A673 (cell line): ENCODE data around the gene SENP5. TPM values are rescaled to one million over a fixed set of nuclear protein-coding genes. Genes with fewer than 3 reads are reported as not detected.
"Not testable (repeated sequence)": the region's sequence is repeated elsewhere in the genome, so short reads cannot be mapped to it uniquely, and the experiment has no call there.

Experiments
- BruUV-seq: library from RNA; stranded (reverse); fragments of 400-500 nt; replicated peaks from 2 replicates; lab custom pipeline; 2021; lab: Mats Ljungman, UMichigan
- CTCF ChIA-PET: fragments of 300-600 bp; sonication (Branson Sonifier 250); formaldehyde crosslinking; loops from one replicate; lab custom pipeline; 2022; ENCODE audit warnings: antibody characterized with exemption; lab: Charles Lee
- POLR2A ChIA-PET: fragments of 300-600 bp; sonication (Branson Sonifier 250); formaldehyde crosslinking; loops from one replicate; lab custom pipeline; 2022; ENCODE audit warnings: antibody characterized with exemption; ENCODE audit not compliant: low non-redundant PET; lab: Charles Lee
- DNase-seq: peaks from one replicate; pipeline ENCODE4 v3.0.0-alpha.2; 2015; ENCODE audit warnings: low spot score
- H3K27ac ChIP-seq: fragments of 200-600 bp; sonication (generic); 2 replicates; pipeline ENCODE4 v1.5.1; 2016; ENCODE audit warnings: mixed run types, low read depth, mild to moderate bottlenecking, mixed read lengths, antibody characterized with exemption, low read length; ENCODE audit not compliant: poor library complexity, severe bottlenecking
- H3K27me3 ChIP-seq: fragments of 200-600 bp; sonication (generic); replicated peaks from 2 replicates; pipeline ENCODE4 v1.6.1; 2017; ENCODE audit warnings: mixed run types, low read depth, mild to moderate bottlenecking, mixed read lengths, antibody characterized with exemption, low read length; ENCODE audit not compliant: insufficient read depth, poor library complexity
- H3K36me3 ChIP-seq: fragments of 200-600 bp; sonication (generic); 2 replicates; pipeline ENCODE4 v1.6.1; 2016; ENCODE audit warnings: mixed run types, mild to moderate bottlenecking, mixed read lengths, antibody characterized with exemption, low read length; ENCODE audit not compliant: insufficient read depth, poor library complexity, severe bottlenecking
- H3K4me1 ChIP-seq: fragments of 200-600 bp; sonication (generic); 2 replicates; pipeline ENCODE4 v1.6.1; 2017; ENCODE audit warnings: mixed run types, mild to moderate bottlenecking, mixed read lengths, antibody characterized with exemption, low read length; ENCODE audit not compliant: insufficient read depth, poor library complexity, severe bottlenecking
- H3K4me3 ChIP-seq: fragments of 200-600 bp; sonication (generic); 2 replicates; pipeline ENCODE4 v1.5.1; 2016; ENCODE audit warnings: low read depth, mixed run types, mild to moderate bottlenecking, mixed read lengths, low read length; ENCODE audit not compliant: poor library complexity, severe bottlenecking
- H3K9me3 ChIP-seq: fragments of 200-600 bp; sonication (generic); 2 replicates; pipeline ENCODE4 v1.6.1; 2016; ENCODE audit warnings: mixed run types, low read depth, mild to moderate bottlenecking, mixed read lengths, antibody characterized with exemption, low read length; ENCODE audit not compliant: poor library complexity, severe bottlenecking
- CTCF ChIP-seq: fragments of 300-800, 200-600 bp; sonication (generic); conservative IDR thresholded peaks from 2 replicates; pipeline ENCODE4 v1.5.1; 2017; ENCODE audit warnings: low read depth, mild to moderate bottlenecking, antibody characterized with exemption, low read length, moderate library complexity, mixed read lengths
- EZH2 ChIP-seq: fragments of 200-600 bp; sonication (generic); IDR thresholded peaks from 2 replicates; pipeline ENCODE4 v1.6.1; 2017; ENCODE audit warnings: borderline replicate concordance, low read depth, mild to moderate bottlenecking, mixed read lengths, antibody characterized with exemption, low read length; ENCODE audit not compliant: poor library complexity, severe bottlenecking
- intact Hi-C: fragments of 100-400 bp; cut with micrococcal nuclease; formaldehyde crosslinking; loops from one replicate; pipeline ENCODE4 v1.10.0; 2022; ENCODE audit not compliant: unreplicated experiment
- total RNA-seq: library from RNA; stranded (reverse); gene quantifications from 2 replicates; pipeline ENCODE4 v1.2.3, GENCODE V29; 2021

SENP5 gene
- total RNA-seq, 1 experiment from 2014 or later = 42.2 TPM

GRCh38 chr3:196835086-196835485, 32.6 kb upstream of the SENP5 start:
- intact Hi-C loops = no loop called here
- CTCF ChIA-PET = interaction anchor here (0.6 kb wide), 1 partner anchor 439 kb away, joined by 4 read pairs; no protein-coding TSS in a partner anchor

DNA sequence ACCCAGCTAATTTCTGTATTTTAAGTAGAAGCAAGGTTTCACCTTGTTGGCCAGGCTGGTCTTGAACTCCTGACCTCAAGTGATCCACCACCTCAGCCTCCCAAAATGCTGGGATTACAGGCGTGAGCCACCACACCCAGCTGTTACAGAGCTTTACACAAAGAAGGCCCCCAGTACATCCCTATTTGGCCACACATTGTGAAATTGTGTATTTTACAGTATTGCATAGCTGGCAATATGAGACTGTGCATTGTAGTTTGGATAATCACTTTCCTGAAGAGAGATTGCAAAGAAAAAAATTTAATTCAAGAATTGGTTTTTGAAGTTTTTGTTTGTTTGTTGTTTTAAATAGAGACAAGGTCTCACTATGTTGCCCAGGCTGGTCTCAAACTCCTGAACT, 31.1 kb upstream of the SENP5 start:
- H3K27me3 ChIP-seq, intact Hi-C loops, H3K9me3 ChIP-seq, POLR2A ChIA-PET, CTCF ChIA-PET, BruUV-seq, H3K4me1 ChIP-seq, H3K36me3 ChIP-seq, H3K27ac ChIP-seq, DNase-seq, H3K4me3 ChIP-seq: not testable (repeated sequence)

More at GRCh38 chr3:196835086-196835485, 32.6 kb upstream of the SENP5 start:
- Histone ChIP-seq H3K9me3 (no peaks in the 10 kb centered on the region), H3K4me1 (no peaks in the 10 kb centered on the region), H3K4me3 (no peak overlapping the region), H3K36me3 (peaks cover 9% of the 10 kb centered on the region), H3K27me3 (no peaks in the 10 kb centered on the region), H3K27ac (no peak overlapping the region)
- BruUV-seq = no TSS peak
- DNase-seq = no peak
- POLR2A ChIA-PET = no interaction called here
- TF ChIP-seq EZH2 (no peak), CTCF (no peak)

DNA sequence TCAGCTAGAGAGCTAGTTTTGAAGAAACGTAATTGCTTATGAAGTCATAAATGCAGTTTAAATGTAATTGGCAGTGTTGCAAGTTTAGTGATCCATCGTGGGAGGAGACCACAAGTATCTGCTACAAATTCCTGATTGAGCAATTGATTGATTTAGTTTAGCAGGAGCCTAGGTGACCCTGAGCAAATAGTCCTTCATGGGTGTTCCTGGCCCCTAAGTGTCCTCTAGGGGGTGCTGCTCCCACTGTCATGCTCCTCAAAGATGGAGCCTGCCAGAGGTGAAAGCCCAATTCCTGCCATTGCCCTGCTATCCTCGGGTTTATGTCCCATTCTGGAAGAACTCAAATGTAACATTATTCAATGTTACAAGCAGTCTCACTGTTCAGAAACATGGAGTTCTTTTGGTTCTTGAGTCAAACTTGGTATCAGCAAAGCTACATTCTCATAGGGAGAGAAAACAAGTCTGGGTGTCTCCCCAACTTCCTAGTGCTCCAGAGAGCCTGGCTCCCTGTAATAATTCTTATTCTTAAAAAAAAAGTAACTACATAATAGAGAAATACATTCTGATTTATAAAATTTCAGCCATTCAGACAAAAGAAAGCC, 29.8 kb upstream of the SENP5 start:
- no peaks in the 10 kb centered on the region for H3K36me3 ChIP-seq
- no TSS peak for BruUV-seq
- no peak overlapping the region for H3K27ac ChIP-seq
- no peaks in the 10 kb centered on the region for H3K9me3 ChIP-seq
- intact Hi-C loops = loop anchor here (2.0 kb wide), 1 partner anchor 131 kb away; the partner anchor contains the start of gene PIGZ
- H3K4me3 ChIP-seq = no peak overlapping the region
- POLR2A ChIA-PET = no interaction called here
- CTCF ChIA-PET = no interaction called here
- DNase-seq = peak; percentile 76
- no peaks in the 10 kb centered on the region for H3K4me1 ChIP-seq
- no peak for TF ChIP-seq EZH2
- TF ChIP-seq CTCF = peak; percentile 89
- H3K27me3 ChIP-seq = no peaks in the 10 kb centered on the region

DNA sequence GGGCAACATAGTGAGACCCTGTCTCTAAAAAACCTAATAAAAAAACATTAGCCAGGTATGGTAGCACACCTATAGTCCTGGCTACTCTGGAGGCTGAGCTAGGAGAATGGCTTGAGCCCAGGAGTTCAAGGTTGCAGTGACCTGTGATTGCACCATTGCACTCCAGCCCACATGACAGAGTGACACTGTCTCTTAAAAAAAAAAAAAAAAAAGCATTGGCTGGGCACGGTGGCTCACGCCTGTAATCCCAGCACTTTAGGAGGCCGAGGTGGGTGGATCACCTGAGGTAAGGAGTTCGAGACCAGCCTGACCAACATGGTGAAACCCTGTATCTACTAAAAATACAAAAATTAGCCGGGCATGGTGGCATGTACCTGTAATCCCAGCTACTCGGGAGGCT, 28.4 kb upstream of the SENP5 start:
- H3K36me3 ChIP-seq, DNase-seq, H3K4me1 ChIP-seq, H3K9me3 ChIP-seq, H3K27me3 ChIP-seq, BruUV-seq, POLR2A ChIA-PET, H3K27ac ChIP-seq, H3K4me3 ChIP-seq, CTCF ChIA-PET: not testable (repeated sequence)
- intact Hi-C loops = loop anchor here (2.0 kb wide), 1 partner anchor 129 kb away; the partner anchor contains the start of gene PIGZ
